IPS-15b (cell line): Measurements from ENCODE around the gene PANK2.

Source experiments
- H3K27me3 ChIP-seq: one replicate; pipeline ENCODE4 v1.6.1; 2013; ENCODE audit warnings: low read length; ENCODE audit not compliant: control insufficient read depth, insufficient read depth
- H3K36me3 ChIP-seq: one replicate; pipeline ENCODE4 v1.6.1; 2013; ENCODE audit warnings: low read length; ENCODE audit not compliant: control insufficient read depth, insufficient read depth
- H3K4me1 ChIP-seq: one replicate; pipeline ENCODE4 v1.6.1; 2013; ENCODE audit warnings: mild to moderate bottlenecking, low read length; ENCODE audit not compliant: control insufficient read depth, insufficient read depth
- H3K4me3 ChIP-seq: one replicate; pipeline ENCODE4 v1.5.1; 2013; ENCODE audit warnings: low read depth, low read length
- H3K9ac ChIP-seq: one replicate; pipeline ENCODE4 v1.6.1; 2013; ENCODE audit warnings: low read depth, mild to moderate bottlenecking, low read length
- H3K9me3 ChIP-seq: one replicate; pipeline ENCODE4 v1.6.1; 2013; ENCODE audit warnings: mild to moderate bottlenecking, low read length; ENCODE audit not compliant: control insufficient read depth, insufficient read depth

PANK2 gene

DNA sequence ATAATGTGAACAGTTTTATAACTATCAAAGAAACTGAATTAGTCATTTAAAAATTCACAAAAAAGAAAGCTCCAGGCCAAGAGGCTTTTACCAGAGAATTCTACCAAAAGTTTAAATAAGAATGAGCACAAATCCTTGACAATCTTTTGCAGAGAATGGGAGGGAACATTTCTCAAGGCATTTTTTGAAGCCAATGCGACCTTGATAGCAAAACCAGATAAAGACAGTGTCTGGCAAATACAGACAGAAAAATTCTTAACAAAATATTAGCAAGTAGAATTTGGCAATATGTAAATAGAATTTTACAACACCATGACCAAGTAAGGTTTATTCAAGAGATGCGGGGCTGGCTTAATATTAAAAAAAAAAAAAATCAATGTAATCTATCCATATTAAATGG lies 84.5 kb downstream of the PANK2 start:
- Histone ChIP-seq H3K9me3 (no peaks in the 10 kb centered on the region), H3K9ac (no peak overlapping the region), H3K4me3 (no peak overlapping the region), H3K4me1 (peaks cover 4% of the 10 kb centered on the region), H3K36me3 (no peaks in the 10 kb centered on the region), H3K27me3 (no peaks in the 10 kb centered on the region)

- Histone ChIP-seq H3K4me1 (no peaks in the 10 kb centered on the region), H3K9ac (no peak overlapping the region), H3K36me3 (no peaks in the 10 kb centered on the region), H3K4me3 (no peak overlapping the region), H3K27me3 (no peaks in the 10 kb centered on the region), H3K9me3 (no peaks in the 10 kb centered on the region)
Measured at GRCh38 chr20:3976511-3976910, 87.3 kb downstream of the PANK2 start.
